GM12864 (cell line): ENCODE measurements around the gene ART5.

Source experiments
- DNase-seq: peaks from one replicate; pipeline ENCODE4 v3.0.0-alpha.2; 2011; ENCODE audit warnings: low read depth
- H3K4me3 ChIP-seq: 2 replicates; pipeline ENCODE4 v1.5.1; 2011; ENCODE audit warnings: mild to moderate bottlenecking, low read depth, low read length, control low read depth
- TF ChIP-seq, protein P1 (sequence below): IDR thresholded peaks from 2 replicates; pipeline ENCODE4 v1.5.1; 2011; ENCODE audit warnings: low read depth, mild to moderate bottlenecking, moderate library complexity, low read length, control low read depth, inconsistent platforms; ENCODE audit errors: missing control alignments

ART5 gene, protein sequence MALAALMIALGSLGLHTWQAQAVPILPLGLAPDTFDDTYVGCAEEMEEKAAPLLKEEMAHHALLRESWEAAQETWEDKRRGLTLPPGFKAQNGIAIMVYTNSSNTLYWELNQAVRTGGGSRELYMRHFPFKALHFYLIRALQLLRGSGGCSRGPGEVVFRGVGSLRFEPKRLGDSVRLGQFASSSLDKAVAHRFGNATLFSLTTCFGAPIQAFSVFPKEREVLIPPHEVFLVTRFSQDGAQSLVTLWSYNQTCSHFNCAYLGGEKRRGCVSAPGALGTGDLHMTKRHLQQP

DNA sequence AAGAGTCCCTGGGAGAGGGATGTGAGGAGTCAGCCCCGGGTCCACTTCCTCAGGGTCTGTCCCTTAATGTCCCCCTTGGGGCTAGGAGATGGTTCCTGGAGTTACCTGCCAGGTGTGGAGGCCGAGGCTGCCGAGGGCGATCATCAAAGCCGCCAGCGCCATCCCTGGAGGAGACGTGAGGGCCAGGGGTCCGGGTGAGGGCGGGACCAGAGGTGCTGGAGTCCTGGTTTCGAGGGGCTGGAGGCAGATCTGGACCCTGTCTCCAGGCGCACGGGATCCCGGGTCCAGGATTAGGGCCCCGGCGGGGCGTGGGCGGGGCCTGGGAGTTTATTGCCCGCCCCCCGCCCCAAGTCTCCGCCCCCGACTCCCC is at the start of gene ART5:
ART5 (minus strand) TSS at position 292 of the 370 bp plus-strand sequence; CDS start at position 162, 130 bp downstream.
- no peak for DNase-seq
- H3K4me3 ChIP-seq, result no peak within 1 kb of the TSS
- TF ChIP-seq, protein P1, sequence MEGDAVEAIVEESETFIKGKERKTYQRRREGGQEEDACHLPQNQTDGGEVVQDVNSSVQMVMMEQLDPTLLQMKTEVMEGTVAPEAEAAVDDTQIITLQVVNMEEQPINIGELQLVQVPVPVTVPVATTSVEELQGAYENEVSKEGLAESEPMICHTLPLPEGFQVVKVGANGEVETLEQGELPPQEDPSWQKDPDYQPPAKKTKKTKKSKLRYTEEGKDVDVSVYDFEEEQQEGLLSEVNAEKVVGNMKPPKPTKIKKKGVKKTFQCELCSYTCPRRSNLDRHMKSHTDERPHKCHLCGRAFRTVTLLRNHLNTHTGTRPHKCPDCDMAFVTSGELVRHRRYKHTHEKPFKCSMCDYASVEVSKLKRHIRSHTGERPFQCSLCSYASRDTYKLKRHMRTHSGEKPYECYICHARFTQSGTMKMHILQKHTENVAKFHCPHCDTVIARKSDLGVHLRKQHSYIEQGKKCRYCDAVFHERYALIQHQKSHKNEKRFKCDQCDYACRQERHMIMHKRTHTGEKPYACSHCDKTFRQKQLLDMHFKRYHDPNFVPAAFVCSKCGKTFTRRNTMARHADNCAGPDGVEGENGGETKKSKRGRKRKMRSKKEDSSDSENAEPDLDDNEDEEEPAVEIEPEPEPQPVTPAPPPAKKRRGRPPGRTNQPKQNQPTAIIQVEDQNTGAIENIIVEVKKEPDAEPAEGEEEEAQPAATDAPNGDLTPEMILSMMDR, result no peak

DNA sequence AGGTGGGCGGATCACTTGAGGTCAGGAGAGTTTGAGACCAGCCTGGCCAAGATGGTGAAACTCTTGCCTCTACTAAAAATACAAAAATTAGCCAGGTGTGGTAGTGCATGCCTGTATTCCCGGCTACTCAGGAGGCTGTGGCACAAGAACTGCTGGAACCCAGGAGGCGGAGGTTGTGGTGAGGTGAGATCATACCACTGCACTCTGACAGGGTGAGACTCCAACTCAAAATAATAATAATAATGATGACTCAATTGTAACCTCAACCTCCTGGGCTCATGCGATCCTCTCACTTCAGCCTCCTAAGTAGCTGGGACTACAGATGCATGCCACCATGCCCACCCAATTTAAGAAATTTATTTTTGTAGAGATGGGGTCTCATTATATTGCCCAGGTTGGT is 45.0 kb upstream of the ART5 start:
- TF ChIP-seq, protein P1, result no peak
- no peak for DNase-seq
- no peak overlapping the region for H3K4me3 ChIP-seq

DNA sequence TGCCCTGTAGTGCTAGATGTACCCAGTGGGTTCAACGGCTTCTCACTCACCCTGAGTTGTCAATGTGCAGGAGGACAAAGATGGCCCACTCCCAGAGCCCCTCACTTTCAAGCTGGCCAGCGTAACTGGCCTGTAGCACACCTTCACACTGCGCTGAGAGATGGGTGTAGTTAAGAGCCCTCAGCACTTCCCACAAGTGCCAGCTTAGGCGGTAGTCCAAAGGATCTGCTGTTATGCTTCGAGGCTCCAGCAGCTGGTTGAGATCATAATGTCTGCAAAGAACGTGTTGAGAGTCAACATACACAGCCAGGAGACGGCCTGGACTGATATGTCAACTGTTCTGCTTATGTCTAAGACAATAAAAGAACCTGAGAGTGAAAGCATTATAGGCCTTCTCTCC is 44.1 kb upstream of the ART5 start:
- no peak for DNase-seq
- H3K4me3 ChIP-seq, result no peak overlapping the region

DNA sequence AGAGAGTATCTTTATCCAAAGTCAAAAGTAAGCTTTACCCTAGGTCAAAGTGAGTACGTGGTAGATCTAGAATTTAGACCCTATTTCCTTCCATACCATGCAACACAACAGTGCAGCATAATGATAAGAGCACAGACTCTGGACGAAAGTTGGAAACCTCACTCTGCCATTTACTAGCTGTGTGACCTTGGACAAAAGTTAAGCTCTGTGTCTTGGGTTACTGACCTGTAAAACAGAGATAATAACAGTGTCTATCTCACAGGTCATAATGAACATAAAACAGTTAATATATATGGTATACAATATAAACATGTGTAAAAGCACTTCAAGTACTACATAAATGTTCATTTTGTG is 43.0 kb upstream of the ART5 start:
- no peak for DNase-seq
- TF ChIP-seq, protein P1, result no peak
- H3K4me3 ChIP-seq, result no peak overlapping the region

More for the DNA sequence above, 44.1 kb upstream of the ART5 start:
- TF ChIP-seq, protein P1, result no peak

DNA sequence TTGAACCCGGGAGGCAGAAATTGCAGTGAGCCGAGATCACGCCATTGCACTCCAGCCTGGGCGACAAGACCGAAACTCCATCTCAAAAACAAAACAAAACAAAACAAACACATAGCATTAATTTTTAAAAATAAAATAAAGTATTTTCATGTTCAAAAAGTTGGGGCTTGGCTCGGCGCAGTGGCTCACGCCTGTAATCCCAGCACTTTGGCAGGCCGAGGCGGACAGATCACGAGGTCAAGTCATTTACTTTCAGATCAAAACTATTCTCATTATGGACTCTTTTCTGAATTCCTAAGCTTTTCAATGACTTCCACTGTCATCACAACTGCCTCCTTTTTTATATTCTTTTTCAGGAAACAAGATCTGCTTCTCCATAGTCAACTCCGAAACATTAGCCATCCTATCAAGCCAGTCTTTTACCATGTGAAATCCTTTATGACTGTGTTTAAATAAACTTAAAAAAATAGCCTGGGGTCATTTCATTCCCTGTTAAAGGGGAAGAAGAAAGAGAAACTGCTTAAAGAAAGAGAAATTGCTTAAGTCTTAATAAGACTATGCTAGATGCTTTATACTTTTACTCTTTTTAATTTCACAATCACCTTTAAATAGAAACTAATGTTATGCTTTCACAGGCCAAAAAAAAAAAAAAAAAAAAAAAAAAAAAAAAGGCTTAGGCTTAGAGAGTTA is 42.5 kb upstream of the ART5 start:
- DNase-seq, result no peak
- H3K4me3 ChIP-seq, result no peak overlapping the region
- TF ChIP-seq, protein P1, result no peak

DNA sequence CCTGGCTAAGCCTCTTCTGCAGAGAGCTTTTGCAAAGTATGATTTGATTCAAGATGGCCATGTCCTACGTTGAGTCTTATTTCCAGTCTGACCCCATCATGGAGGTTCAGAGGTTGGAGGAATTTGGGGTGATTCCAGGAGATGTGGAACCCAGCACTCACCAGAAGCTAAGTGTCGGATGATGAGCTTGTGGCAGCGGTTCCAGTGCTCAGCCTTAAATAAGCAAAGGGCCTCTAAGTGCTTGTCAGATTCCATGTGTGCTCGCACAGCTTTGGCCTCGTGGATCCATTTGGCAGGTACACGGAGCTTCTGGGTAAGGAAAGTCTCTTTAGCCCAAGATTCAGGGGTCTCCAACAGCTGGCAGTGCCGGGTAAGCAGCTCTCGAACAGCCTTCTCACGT is 41.2 kb upstream of the ART5 start:
- TF ChIP-seq, protein P1, result no peak
- H3K4me3 ChIP-seq, result no peak overlapping the region
- no peak for DNase-seq

DNA sequence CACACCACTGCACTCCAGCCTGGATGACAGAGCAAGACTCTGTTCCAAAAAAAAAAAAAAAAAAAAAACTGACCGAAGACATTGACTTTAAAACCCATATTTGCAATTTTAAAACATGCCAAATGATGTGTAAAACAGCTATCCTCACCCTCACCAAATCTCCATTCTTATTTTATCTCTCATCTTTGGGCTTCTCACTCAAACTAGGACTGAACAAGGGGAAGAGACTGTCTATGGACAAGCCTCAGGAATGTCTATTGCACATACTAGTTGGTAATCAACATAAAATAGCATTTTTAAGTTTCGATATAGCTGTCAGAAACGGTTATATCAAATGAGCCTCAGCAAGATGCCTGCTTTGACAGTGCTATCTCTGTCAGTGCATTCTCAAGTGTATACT is 37.3 kb upstream of the ART5 start:
- no peak overlapping the region for H3K4me3 ChIP-seq
- no peak for DNase-seq
- TF ChIP-seq, protein P1, result no peak
